Mesenchymal stem cell (in vitro differentiated cells and primary cell): Measurements from ENCODE around the gene FAIM2.

ENCODE experiments used
- DNase-seq: peaks from one replicate; pipeline ENCODE4 v3.0.0-alpha.2; 2013
- H2AFZ ChIP-seq: one replicate; pipeline ENCODE4 v1.6.1; 2013; ENCODE audit warnings: low read depth, mild to moderate bottlenecking, control low read depth, inconsistent platforms, low read length, moderate library complexity
- H2AK5ac ChIP-seq: 2 replicates; pipeline ENCODE4 v1.6.1; 2013; ENCODE audit warnings: low read length, moderate library complexity, mild to moderate bottlenecking, inconsistent platforms; ENCODE audit not compliant: severe bottlenecking
- H2BK120ac ChIP-seq: one replicate; pipeline ENCODE4 v1.6.1; 2013; ENCODE audit warnings: low read depth, mild to moderate bottlenecking, inconsistent platforms, low read length, moderate library complexity
- H2BK12ac ChIP-seq, 2 experiments: one replicate each; pipeline ENCODE4 v1.6.1; 2013; ENCODE audit warnings: inconsistent platforms in 2 of 2, low read length in 2 of 2, mild to moderate bottlenecking in 2 of 2, moderate library complexity in 2 of 2, control low read depth in 1 of 2
- H2BK15ac ChIP-seq: one replicate; pipeline ENCODE4 v1.6.1; 2013; ENCODE audit warnings: mild to moderate bottlenecking, low read depth, inconsistent platforms; ENCODE audit not compliant: poor library complexity, severe bottlenecking
- H2BK5ac ChIP-seq: 2 replicates; pipeline ENCODE4 v1.6.1; 2013; ENCODE audit warnings: low read depth, mild to moderate bottlenecking, low read length, control low read depth, inconsistent platforms; ENCODE audit not compliant: poor library complexity, severe bottlenecking
- H3K14ac ChIP-seq, 2 experiments: one replicate each; pipeline ENCODE4 v1.6.1; 2013; ENCODE audit warnings: inconsistent platforms in 2 of 2, low read length in 2 of 2, control low read depth in 1 of 2, mild to moderate bottlenecking in 1 of 2, moderate library complexity in 1 of 2
- H3K18ac ChIP-seq, 2 experiments: one replicate each; pipeline ENCODE4 v1.6.1; 2013; ENCODE audit warnings: inconsistent platforms in 2 of 2, low read length in 2 of 2, control low read depth in 1 of 2, low read depth in 1 of 2, mild to moderate bottlenecking in 1 of 2
- H3K23ac ChIP-seq, 2 experiments: one replicate each; pipeline ENCODE4 v1.6.1; 2013; ENCODE audit warnings: inconsistent platforms in 2 of 2, low read length in 2 of 2, mild to moderate bottlenecking in 2 of 2, moderate library complexity in 2 of 2, control low read depth in 1 of 2
- H3K27ac ChIP-seq: 2 replicates; pipeline ENCODE4 v1.5.1; 2013; ENCODE audit warnings: mild to moderate bottlenecking, moderate library complexity, low read length, control low read depth, inconsistent platforms; ENCODE audit not compliant: poor library complexity, severe bottlenecking
- H3K27me3 ChIP-seq, 2 experiments: 2 replicates each; pipeline versions ENCODE4 v1.6.1 to v1.7.0; 2013; ENCODE audit warnings: low read length in 2 of 2, mild to moderate bottlenecking in 2 of 2, moderate library complexity in 2 of 2, control low read depth in 1 of 2, inconsistent platforms in 1 of 2; ENCODE audit not compliant: control insufficient read depth in 1 of 2, insufficient read depth in 1 of 2
- H3K36me3 ChIP-seq, 2 experiments: 2 replicates each; pipeline versions ENCODE4 v1.6.1 to v1.7.0; 2013; ENCODE audit warnings: low read length in 2 of 2, control low read depth in 1 of 2, inconsistent platforms in 1 of 2, low read depth in 1 of 2, mild to moderate bottlenecking in 1 of 2; ENCODE audit not compliant: insufficient read depth in 2 of 2, control insufficient read depth in 1 of 2
- H3K4ac ChIP-seq, 2 experiments: one replicate each; pipeline ENCODE4 v1.6.1; 2013; ENCODE audit warnings: inconsistent platforms in 2 of 2, low read length in 2 of 2, mild to moderate bottlenecking in 2 of 2, moderate library complexity in 2 of 2, control low read depth in 1 of 2, low read depth in 1 of 2
- H3K4me1 ChIP-seq: 2 replicates; pipeline ENCODE4 v1.6.1; 2013; ENCODE audit warnings: low read depth, low read length, control low read depth; ENCODE audit not compliant: control insufficient read depth, insufficient read depth
- H3K4me2 ChIP-seq: 2 replicates; pipeline ENCODE4 v1.6.1; 2013; ENCODE audit warnings: low read length, mild to moderate bottlenecking, inconsistent platforms; ENCODE audit not compliant: poor library complexity, severe bottlenecking
- H3K4me3 ChIP-seq, 2 experiments: 2 replicates each; pipeline versions ENCODE4 v1.5.1 to v1.7.0; 2013; ENCODE audit warnings: low read length in 2 of 2, mild to moderate bottlenecking in 2 of 2, control low read depth in 1 of 2, low read depth in 1 of 2; ENCODE audit not compliant: insufficient read depth in 1 of 2
- H3K79me1 ChIP-seq: replicated peaks from 2 replicates; pipeline ENCODE4 v1.6.1; 2013; ENCODE audit warnings: mild to moderate bottlenecking, control low read depth, low read length, inconsistent platforms; ENCODE audit not compliant: poor library complexity, severe bottlenecking
- H3K9ac ChIP-seq: 2 replicates; pipeline ENCODE4 v1.7.0; 2013; ENCODE audit warnings: mild to moderate bottlenecking, low read length, moderate library complexity
- H3K9me3 ChIP-seq: 2 replicates; pipeline ENCODE4 v1.7.0; 2013; ENCODE audit warnings: mild to moderate bottlenecking, low read length; ENCODE audit not compliant: control insufficient read depth
- H4K8ac ChIP-seq: one replicate; pipeline ENCODE4 v1.6.1; 2013; ENCODE audit warnings: inconsistent platforms, mild to moderate bottlenecking, low read length, moderate library complexity
- H4K91ac ChIP-seq: one replicate; pipeline ENCODE4 v1.6.1; 2013; ENCODE audit warnings: mild to moderate bottlenecking, low read length, inconsistent platforms
- WGBS: methylation state at CpG from one replicate; pipeline ENCODE4 v1.1.7; 2013; ENCODE audit warnings: mixed read lengths; 5-methylcytosine and 5-hydroxymethylcytosine counted together

The FAIM2 gene

DNA sequence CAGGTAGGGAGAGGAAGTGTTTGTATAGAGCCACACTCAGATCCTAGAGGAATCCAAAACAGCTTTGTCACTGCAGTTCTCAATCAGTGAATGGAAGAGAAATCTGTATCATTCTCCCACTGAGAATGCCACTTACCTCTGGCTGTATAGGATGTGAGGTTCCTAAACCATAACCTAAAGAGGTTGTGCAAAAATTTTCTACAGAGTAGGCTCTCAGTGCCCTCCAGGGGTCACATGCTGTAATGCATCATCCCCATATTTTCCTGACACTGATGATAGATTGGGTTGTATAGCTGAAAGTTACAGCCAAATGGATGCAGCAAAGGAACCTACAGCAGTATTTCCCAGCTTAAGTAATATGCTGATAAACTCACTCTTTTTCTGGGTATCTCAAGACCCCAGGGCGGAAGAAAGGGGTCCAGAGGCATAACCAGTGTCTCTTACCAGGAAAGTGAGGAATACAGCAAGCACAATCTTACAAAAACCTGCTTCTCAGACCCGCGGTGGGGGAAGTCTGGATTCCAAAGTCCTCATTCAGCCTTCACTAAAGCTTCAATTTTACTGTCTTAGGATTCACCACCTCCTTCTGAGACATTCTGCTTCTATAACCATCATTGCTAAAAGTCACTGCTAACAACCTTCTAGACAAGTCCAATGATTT lies 64.6 kb downstream of the FAIM2 start:
- Histone ChIP-seq H3K4me2 (no peak overlapping the region), H3K9me3 (no peaks in the 10 kb centered on the region), H2BK12ac (no peak overlapping the region), H3K4me3 (no peak overlapping the region), H3K27ac (no peak overlapping the region), H4K91ac (no peak overlapping the region), H3K4ac (no peak overlapping the region), H2BK120ac (no peak overlapping the region), H3K23ac (no peak overlapping the region), H3K79me1 (peaks cover 10% of the 10 kb centered on the region), H4K8ac (no peak overlapping the region), H3K9ac (peak overlapping the region; percentile 0), H2BK5ac (no peak overlapping the region), H3K36me3 (peaks cover 0 to 14% of the 10 kb centered on the region in 2 experiments), H3K18ac (no peak overlapping the region), H3K27me3 (no peaks in the 10 kb centered on the region), H3K14ac (no peak overlapping the region), H3K4me1 (peaks cover 5% of the 10 kb centered on the region), H2BK15ac (no peak overlapping the region), H2AK5ac (no peak overlapping the region), H2AFZ (no peak overlapping the region)
- DNase-seq, result peak; percentile 59
- WGBS, result 36% methylated on average over 3 of the region's 3 CpGs

DNA sequence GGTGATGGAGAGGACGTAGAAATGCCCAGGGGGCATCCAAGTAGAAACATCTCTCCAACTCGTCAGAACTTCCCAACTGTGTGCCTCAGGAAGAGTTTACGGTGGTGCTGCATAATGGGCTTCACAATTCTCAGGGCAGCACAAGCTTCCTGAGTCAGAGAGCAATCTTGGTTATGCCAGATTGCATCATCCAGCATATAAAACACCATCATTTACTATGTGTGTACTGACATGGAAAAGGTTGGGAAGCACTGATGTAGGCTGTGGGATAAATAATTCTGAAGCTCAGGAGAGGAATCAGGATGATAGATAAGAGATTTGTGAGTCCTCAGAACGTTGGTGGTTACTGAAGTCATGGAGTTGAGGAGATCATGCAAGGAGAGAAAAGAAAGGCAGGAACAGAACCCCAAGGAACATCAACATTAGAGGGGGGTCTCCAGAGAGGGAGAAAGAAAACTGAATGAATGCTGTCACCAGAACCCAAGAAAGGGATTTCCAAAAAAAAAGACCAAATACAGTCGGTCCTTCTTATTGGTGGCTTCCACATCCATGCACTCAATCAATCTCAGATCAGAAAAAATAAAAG lies 70.8 kb downstream of the FAIM2 start:
- H3K4me3 ChIP-seq, result no peak overlapping the region
- no peak overlapping the region for H2BK12ac ChIP-seq
- H3K27me3 ChIP-seq, result no peaks in the 10 kb centered on the region
- peak overlapping the region; percentile 42 for H3K9ac ChIP-seq
- no peak overlapping the region for H2BK15ac ChIP-seq
- no peak overlapping the region for H3K23ac ChIP-seq
- H2AFZ ChIP-seq, result no peak overlapping the region
- H3K79me1 ChIP-seq, result peaks cover 2% of the 10 kb centered on the region
- DNase-seq, result peak; percentile 65
- no peak overlapping the region for H3K4me2 ChIP-seq
- H3K14ac ChIP-seq, result no peak overlapping the region
- H2BK5ac ChIP-seq, result no peak overlapping the region
- no peak overlapping the region for H2AK5ac ChIP-seq
- no peaks in the 10 kb centered on the region for H3K9me3 ChIP-seq
- H3K27ac ChIP-seq, result no peak overlapping the region
- no peak overlapping the region for H4K8ac ChIP-seq
- no peak overlapping the region for H4K91ac ChIP-seq
- H3K4me1 ChIP-seq, result peaks cover 2% of the 10 kb centered on the region
- H3K18ac ChIP-seq, result no peak overlapping the region
- no peak overlapping the region for H2BK120ac ChIP-seq
- 54% methylated on average over 4 of the region's 5 CpGs for WGBS
- peaks cover 0 to 8% of the 10 kb centered on the region in 2 experiments for H3K36me3 ChIP-seq
- H3K4ac ChIP-seq, result no peak overlapping the region

DNA sequence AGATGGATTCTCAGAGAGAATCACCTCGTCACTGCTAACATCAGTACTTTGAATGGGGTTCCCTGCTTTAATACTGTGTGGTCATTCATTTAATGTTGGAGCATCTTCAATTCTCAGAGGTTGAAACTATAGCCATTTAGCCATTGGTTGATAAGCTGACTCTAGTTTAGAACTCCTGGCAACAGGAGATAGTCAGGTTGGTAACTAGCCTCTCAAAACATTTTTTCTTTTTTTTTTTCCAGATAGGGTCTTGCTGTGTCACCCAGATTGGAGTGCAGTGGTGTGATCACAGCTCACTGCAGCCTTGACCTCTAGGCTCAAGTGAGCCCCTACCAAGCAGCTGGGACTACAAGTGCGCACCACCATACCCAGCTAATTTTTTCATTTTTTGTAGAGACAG lies 72.0 kb downstream of the FAIM2 start:
- Histone ChIP-seq H2AFZ (no peak overlapping the region), H3K4me2 (no peak overlapping the region), H4K91ac (no peak overlapping the region), H3K4me3 (no peak overlapping the region), H3K4ac (no peak overlapping the region), H3K18ac (no peak overlapping the region), H4K8ac (no peak overlapping the region), H3K27ac (no peak overlapping the region), H3K23ac (no peak overlapping the region), H3K14ac (no peak overlapping the region), H2BK12ac (no peak overlapping the region), H3K9ac (no peak overlapping the region), H2AK5ac (no peak overlapping the region), H3K27me3 (no peaks in the 10 kb centered on the region), H3K79me1 (peaks cover 2% of the 10 kb centered on the region), H3K4me1 (peaks cover 2% of the 10 kb centered on the region), H2BK5ac (no peak overlapping the region), H2BK120ac (no peak overlapping the region), H3K36me3 (peaks cover 0 to 2% of the 10 kb centered on the region in 2 experiments), H3K9me3 (no peaks in the 10 kb centered on the region), H2BK15ac (no peak overlapping the region)
- no peak for DNase-seq
- WGBS, result 93% methylated on average over 2 of the region's 2 CpGs

DNA sequence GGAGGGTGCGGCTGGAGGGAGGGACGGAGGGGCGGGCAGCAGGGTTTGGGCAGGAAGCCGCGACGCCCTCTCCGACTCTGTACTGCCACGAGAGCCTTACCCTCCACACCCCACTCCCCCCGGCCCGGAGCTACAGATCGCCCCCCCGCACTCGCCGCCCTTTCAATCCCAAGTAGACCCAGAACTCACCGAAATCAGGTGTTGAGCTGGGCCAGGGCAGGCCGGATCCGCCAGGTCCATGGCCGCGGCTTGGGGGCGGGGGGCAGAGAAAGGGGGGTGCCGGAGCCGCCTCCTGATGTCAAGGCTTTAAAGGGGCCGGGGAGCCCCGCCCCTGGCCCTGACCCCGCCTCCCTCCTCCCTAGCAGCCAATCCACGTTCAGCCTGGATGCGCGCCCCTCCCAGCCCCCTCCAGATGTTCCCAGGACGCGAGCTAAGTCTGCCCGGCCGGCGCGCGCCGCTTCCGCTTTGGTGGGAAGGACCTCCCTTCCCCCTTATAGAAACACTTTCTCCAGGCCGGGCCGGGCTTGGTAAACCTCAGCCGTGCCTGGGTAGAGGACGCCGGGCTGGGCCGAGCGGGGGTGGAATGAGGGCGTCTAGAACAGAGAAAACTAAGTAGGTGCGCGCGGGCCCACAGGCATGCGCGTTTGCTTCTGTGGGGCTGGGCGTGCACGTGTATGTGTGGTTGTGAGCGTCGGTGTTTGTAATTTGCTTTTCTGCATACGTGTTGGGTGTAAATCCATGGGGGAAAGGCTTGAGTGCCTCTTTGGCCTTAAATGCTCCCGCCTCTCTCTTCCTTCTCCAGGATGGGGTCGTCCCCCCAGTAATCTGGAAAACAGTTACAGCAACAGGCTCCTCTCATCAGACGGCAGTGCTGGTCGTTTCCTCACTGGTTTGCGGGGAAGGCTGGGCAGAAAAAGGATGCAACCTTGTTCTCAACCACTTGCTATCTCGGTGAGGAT lies 75.3 kb downstream of the FAIM2 start, which contains the start of gene NCKAP5L:
Gene NCKAP5L, minus strand, starts transcription at position 281 of the 959 bp plus-strand sequence. CDS start 24,369 bp downstream, outside the sequence.
- Histone ChIP-seq H3K27me3 (no peaks in the 10 kb centered on the region), H3K79me1 (peaks cover 2% of the 10 kb centered on the region), H3K4me3 (peak within 1 kb of the TSS; percentile 87 to 92), H2AFZ (peak within 1 kb of the TSS; percentile 83), H3K14ac (peak within 1 kb of the TSS in 1 of 2 experiments; percentile 94), H3K9me3 (no peaks in the 10 kb centered on the region), H3K36me3 (peaks cover 0 to 17% of the 10 kb centered on the region in 2 experiments), H2AK5ac (peak within 1 kb of the TSS; percentile 76), H2BK12ac (peak within 1 kb of the TSS; percentile 37 to 91), H2BK15ac (peak within 1 kb of the TSS; percentile 90), H3K4ac (peak within 1 kb of the TSS; percentile 58 to 81), H3K27ac (peak within 1 kb of the TSS; percentile 99), H4K91ac (peak within 1 kb of the TSS; percentile 84), H3K4me1 (peaks cover 30% of the 10 kb centered on the region), H3K9ac (peak within 1 kb of the TSS; percentile 93), H2BK5ac (peak within 1 kb of the TSS; percentile 90), H4K8ac (peak within 1 kb of the TSS; percentile 72), H3K23ac (peak within 1 kb of the TSS in 1 of 2 experiments; percentile 98), H3K18ac (peak within 1 kb of the TSS; percentile 96), H2BK120ac (peak within 1 kb of the TSS; percentile 73), H3K4me2 (peak within 1 kb of the TSS; percentile 84)
- WGBS, result under 1% methylated on average over 46 of the region's 61 CpGs
- DNase-seq, result peak; percentile 98
